Right lung (tissue), 5 donors: ENCODE results near the gene LPP. TPM values are rescaled to one million over a fixed set of nuclear protein-coding genes. Genes with fewer than 3 reads are reported as not detected.

Experiments
- DNase-seq, 2 donors: peaks; one replicate each; pipeline ENCODE4 v3.0.0-alpha.2; 2013
- polyA plus RNA-seq, 5 donors: library from polyadenylated mRNA; unstranded; fragments of 120-200 nt; gene quantifications; one replicate each; pipeline versions ENCODE4 v1.2.1 to v1.2.3, GENCODE V29; 2013; ENCODE audit warnings: inconsistent platforms in 1 of 5, low replicate concordance in 1 of 5; ENCODE audit not compliant: insufficient read length in 5 of 5, insufficient read depth in 1 of 5

Gene LPP
- polyA plus RNA-seq, 5 donors: 14.9 to 27.2 (median 23.3) TPM

DNA sequence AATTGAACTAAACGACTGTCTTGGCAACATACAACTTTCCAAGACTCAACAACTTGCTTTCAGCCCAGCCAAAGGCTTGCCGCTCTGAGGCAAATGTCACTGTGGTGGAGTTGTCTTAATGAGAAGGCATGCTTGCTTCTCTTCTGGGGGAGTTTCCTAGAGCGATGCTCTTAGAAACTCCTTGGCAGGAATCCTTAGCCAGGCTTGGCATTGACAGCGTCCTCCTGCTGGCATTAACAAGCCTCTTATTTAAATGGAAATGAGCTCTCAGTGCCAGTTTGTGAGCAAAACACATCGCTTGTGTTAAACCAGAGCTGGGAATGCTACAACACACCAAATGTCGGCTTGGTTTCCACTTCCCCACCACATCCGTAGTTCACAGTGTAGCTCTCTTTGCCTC is 752.3 kb downstream of the LPP start:
- no peak for DNase-seq

DNA sequence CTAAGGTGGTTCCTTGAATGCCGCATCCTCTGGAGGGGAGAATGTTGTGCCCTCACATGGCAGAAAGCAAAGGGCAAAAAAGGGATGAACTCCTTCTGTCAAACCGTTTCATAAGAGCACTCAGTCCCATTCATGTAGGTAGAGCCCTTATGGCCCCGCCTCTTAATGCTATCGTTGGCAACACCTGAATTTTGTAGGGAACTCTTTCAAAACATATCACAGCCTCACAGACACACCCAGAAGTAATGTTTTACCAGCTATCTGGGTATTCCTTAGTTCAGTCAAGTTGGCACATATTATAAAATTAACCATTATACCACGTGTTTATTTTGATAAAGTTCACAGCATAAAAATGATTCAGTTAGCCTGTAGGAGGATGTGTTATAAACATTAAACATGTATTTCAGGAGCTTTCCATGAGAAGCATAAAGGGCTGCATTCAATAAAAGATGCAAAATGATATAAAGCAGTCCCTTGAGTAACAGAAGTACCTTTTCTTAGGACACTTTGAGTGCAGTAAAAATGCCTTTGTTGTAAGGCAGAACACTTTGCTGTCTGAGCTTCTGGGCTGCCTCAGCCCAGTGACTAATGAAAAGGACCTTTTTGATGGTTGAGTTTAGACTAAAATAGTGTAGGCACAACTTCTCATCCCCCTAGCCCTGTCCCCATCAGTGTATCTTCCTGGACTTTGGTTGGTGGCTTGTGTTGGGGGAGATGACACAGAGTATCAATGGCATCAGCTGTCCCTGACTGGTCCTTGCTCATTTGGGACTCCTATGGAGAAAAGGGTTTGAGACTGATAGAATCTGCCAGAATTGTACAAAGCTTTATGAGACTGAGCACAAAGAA is 754.3 kb downstream of the LPP start:
- no peak for DNase-seq

DNA sequence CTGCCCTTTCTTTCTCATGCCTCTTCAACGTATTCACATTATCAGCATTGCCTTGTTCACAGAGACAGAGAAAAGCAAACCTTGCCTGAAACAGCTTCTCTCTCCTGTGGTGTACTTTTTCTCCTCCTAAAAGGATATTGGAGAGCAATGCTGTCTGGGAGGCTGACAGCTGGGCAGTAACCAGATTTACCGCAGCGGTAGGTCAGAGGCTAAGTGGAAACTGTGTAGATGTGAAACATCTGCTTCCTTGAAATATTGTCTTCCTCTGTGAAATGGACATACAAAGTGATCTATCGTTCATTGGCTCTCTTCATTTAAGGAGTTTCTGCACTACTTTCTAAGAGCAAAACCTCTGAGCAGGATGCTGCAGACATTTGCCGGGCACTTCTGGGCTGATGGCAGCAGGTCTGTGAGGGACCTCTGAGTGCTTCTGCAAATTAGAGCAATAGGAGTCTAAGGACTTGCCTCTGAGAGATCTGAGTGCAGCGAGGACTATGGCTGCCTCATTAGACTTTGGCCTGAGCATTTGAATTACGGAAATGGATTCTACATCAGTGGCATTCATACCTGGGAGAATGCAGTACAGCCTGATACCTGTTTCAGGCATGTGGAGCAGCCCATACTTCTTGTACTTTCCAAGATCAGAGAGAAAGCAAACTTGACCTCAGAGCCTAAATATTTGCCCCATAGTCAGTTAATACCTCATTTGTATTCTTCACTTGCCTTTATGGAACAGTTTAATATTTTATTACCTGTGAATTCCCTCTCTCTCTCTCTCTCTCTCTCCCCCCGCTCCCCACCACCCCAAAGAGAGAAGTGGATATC is 757.3 kb downstream of the LPP start:
- no peak for DNase-seq

DNA sequence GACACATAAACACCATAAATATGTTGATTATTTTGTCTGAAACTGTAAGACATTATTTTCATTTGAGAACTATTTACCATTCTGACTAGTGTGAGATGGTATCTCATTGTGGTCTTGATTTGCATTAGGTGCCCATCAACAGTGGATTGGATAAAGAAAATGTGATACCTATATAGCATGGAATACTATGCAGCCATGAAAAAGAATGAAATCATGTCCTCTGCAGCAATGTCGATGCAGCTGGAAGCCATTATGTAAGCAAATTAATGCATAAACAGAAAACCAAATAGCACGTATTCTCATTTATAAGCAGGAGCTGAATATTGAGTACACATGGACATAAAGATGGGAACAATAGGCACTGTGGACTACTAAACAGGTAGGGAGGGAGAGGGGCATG is 759.1 kb downstream of the LPP start:
- DNase-seq: no peak

DNA sequence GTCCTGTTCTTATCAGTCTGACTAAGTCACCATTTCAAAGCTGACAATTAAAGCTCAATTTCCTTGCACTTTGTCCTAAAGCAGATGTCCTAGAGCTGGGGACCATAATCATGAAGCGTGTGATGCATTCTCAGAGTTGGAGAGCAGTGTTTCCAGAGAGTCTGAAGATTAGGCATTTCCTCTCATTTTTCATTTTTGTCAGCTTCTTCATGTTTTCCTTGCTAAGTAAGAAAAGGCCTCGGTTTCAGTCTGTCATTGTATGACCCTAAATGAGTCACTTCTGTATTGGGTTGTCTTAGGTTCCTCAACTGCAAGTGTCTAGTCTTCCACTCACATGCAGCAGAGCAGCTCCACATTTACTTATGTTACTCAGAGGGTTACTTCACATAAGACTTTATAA is 760.6 kb downstream of the LPP start:
- DNase-seq: no peak

DNA sequence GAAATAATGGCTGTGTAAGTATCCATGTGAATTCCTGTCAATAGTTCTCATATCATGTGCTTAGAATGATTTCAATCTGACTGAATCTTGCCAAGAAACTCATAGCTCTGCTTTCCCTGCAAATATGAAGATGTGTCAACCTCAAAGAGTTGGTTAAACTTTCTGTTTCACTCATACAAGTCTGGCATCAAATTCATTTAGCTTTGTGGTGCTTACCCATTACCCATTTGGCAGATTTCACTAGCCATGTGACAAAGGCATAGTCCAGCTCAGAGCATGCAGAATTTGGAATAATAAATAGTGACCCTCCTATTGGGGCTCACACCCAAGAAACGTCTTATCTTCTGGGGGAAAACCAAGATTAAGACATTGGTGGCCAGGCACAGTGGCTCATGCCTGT is 761.2 kb downstream of the LPP start:
- DNase-seq: no peak

DNA sequence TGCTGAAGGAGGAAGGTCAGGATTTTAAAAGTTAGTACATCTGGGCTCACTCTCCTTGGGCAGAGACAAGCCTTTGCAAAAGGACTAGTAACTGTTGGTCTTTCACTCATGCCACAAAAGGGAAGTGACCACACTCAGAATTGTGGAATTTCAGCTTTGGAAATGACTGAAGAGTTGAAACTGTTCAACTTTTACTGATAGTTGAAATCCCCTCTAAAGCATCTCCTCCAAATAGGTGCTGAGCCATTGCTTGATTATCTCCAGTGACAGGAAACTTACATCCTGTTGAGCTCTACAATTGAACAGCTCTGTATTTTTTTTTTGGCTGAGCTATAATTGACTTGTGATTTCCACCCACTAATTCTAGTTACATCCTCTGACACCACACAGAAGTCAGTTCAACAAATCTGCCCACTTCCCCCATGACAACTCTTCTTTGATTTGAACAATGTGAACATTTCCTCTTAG is 763.0 kb downstream of the LPP start:
- no peak for DNase-seq

DNA sequence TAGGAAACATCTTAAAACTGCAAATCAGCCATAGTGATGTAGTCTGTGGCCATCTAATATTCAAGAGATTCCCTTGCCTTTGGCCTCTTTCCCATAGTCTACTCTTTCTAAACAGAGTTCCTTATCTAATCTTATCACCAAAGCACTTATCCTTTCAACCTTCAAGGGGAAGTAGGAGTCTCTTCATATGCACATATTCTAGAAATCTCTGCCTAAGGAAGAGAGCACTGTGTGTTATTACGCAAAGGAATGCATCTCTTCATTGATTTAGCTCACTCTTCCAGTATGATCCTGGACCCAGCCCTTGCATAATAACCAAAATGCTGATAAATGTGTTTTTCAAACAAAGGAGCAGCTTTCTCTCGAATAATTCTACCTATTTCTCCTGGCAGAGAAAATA is 764.1 kb downstream of the LPP start:
- no peak for DNase-seq

DNA sequence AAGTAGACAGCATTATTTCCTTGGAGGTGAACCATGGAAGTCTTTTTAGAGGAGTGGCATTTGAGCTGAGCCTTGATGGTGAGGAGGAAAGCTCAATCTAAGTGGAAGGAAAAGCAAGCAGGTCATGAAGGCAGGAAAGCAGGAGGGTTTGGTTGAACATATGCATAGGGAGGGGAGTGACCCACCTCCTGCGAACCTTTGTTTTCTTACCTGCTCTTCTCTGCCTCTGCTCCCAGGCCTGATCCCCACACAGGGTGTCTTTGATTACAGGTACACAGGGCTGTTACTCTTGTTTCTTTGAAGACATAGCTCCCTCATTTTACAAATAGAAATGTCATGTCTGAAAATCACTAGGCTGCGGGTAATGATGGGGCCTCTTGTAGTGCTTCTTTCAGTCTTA is 769.7 kb downstream of the LPP start:
- DNase-seq: no peak

DNA sequence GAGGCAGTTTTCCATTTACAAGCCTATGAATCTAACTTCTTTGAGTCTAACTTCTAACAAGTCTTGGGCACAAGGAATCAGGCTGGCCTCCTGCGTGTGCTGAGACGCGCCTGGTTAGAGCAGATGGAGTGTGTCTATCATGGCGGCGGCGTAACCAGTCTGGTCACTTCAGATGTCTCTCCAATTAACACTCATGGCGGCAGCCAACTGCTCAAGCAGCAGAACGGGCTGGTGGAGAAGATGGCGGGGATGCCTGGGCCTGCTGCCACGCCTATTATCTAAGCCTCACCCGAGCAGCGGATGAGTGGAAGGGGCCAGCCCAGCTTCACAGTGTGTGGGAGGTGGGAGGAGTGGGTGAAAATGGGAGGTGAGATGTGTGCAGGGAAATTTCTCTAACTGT is 771.4 kb downstream of the LPP start:
- DNase-seq: no peak

DNA sequence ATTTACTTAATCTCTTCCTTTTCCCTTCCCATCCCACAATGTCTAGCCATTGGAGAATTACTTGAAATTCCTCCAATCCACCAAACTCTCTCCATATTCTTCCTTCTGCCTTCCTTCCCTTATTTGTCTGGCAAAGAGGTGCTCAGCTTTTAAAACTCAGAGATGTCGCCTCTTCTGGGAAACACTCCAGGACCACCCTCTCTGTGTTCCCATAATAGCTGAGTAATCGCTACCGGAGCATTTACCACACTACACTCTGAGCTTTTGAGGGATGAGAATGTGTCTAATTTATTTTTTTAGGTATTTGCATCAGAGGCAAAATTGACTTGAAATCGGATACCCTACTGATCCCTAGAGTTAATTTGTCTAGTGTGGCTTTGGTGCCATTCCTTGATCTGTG is 772.2 kb downstream of the LPP start:
- no peak for DNase-seq

DNA sequence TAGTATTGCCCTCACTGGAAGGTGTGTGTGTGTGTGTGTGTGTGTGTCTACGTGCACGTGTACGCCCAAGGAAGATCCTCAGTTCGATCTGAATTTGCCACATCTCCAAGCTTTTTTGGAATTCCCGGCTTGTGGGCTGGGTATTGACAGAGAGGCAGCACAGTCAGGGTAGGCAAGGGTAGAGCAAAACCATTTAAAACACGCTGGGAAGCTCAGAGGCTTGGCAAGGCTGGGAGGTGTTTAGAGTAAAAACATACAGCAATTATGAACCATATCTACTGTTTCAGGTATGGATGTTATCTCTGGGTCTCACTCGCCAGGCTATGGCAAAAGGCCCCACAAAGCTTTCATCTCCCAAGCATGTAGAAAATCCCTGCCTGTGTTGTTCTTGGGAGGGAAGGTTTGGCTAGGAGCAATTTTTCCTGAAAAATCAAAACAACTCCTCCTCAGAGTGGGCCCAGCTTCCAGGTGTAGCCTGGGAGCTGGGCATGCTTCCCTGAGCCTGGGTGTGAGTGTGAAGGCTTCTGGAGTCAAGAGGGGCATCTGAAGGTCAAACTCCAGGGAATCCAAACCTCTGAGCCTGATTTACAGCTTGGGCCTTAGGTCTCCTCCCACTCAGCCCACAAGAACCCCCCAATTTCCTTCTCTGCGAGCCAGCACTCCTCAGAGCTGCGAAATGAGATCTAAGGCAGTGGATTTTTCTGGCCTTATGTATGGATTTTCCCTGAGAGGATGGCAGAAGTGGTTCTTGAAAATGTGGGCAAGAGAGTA is 773.0 kb downstream of the LPP start:
- DNase-seq: no peak

DNA sequence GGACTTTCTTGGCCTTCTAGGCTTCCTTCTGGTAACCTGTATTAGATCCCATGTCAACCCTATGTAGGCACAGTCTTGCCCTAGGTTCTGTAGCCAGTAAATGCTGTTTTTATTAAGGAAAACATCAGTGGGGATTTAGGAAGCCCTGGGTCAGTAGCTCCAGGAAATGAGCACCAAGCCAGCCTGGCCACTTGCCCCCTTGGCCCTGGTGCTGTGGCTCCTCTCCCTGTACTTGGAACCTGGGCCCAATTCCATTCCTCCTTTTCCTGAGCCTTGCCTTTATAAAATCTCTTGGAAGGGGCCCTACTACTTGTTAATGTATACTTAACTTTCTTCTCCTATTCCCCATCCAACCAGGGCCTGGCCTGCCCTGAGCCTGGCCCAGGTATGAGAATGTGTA is 774.0 kb downstream of the LPP start:
- DNase-seq: no peak

DNA sequence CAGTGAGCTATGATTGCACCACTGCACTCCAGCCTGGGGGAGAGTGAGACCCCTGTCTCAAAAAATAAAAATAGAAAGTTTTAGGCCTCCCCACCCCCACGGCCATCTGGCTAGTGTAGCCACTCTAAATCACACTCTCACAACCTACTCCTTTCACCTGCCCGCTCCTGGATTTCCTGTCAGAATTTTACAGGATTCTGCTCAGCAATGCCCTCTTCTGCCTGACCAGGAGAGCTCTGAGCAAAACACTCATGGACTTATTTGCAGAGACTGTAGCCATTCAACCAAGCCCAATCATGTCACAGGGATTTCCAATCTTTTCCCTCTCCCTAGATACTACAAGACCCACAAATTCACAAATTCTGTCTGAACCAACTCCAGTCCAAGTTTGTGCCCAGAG is 775.2 kb downstream of the LPP start:
- DNase-seq: no peak

DNA sequence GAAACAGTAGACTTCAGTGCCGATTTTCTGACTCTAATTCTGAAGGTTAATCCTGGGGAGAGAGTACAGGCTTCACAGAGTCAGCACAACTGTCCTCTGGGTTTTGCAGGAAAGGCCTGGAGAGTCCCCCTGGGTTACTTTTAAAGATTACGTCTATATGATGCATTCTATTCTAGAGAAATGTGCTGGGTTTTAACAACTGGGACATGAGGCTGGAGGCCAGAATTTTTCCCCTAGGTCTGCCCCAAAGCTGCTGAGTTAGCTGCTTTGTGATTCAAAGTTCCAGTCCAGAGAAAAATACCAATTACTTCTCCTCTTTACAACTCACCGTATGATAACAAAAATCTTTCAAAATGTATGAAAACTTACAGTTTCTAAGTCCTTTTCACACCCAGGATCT is 777.1 kb downstream of the LPP start:
- DNase-seq: no peak

DNA sequence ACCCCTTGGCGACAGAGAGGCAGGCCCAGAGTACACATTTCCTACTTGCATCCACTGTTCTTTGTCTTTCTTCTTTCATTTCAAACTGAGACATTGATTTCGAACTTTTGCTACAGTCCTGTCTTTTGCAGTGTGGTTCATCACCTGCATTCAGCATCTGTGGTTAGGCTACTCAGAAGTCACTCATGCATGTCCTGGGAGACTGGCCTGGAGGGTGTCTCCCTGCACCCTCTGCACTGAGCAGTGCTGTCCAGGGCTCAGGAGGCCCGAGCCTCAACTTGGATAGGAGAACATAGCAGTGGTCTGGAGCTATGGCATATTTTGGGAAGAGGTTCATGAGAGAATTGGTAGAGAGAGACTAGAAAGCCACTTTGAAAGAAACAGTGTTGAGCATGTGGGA is 777.6 kb downstream of the LPP start:
- no peak for DNase-seq

DNA sequence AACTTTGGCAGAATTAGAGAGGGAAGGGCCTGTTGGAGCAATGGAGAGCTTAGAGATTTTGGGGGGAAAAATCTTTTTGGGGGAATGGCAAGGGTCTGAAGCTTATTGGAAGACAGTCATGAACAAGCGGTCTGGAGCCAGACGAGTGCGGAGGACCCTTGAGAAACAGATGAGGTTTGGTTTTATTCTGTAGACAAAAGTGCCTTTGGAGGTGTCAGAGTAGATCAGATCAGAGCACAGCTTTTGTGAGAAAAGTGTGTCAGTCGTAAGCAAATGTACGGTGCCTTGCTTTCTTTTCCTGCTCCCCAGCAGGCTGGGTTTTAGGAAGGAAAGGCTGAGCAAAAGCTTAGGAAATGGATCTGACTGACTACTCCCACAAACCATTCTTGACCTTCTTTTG is 781.0 kb downstream of the LPP start:
- DNase-seq: no peak

DNA sequence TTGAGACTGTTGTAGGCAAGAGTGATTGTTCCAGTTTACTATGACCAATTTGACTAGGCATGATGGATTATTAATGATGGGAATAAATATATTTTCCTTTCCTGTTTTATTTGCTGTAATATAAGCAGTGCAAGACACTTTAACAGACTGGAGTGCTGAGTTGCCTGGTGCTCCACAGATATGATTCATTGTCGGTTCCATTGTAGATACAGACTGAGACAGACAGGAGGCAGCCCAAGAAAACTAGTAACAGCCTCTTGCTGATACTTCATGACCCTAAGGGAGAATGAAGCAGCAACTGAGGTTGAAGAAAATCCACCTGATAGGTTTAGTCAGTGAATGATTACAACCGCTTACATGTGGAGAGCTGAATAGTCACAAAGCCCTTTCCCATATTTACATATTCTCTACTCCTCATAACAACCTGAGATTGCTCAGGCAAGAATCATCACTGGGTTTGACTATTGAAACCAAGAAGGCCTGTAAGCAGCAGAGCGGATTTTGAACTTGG is 782.7 kb downstream of the LPP start:
- no peak for DNase-seq

DNA sequence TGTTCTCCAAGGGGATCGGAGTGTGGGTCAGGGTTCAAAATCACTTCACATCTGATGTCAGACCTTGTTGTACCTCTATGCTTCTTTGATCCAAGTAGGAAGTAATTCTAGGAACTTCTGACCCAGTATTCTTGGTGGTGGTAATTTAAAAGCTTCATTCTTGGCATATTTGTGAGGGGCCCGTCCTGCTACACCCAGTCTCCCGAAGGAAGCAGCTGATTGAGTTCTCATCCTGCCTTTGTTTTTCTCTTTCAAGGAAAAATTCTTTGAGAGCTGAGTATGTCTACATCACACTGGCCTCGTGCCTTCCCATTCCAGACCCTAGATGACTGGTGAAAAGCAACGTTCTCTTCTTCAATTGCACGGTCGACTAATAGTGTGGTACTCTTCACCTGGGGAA is 783.4 kb downstream of the LPP start:
- DNase-seq: no peak

DNA sequence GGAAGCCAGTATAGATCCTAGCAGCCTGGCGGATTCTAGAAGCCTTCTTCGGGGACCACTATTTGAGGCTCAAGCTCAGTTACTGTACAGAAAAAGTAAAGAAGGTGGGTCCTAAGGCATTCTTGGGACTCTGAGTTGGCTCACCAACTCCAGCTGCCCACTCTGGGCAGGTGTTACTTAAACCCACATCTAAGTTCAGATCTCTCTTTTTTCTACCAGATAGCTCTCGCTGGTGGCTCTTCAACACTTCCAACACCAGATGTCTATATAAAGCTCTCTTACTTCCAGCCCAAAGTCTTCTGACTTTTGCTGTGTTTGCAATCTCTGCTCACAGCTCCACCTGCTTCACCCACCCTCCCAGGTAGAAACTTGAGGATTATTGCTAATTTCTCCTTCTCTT is 785.0 kb downstream of the LPP start:
- DNase-seq: no peak

DNA sequence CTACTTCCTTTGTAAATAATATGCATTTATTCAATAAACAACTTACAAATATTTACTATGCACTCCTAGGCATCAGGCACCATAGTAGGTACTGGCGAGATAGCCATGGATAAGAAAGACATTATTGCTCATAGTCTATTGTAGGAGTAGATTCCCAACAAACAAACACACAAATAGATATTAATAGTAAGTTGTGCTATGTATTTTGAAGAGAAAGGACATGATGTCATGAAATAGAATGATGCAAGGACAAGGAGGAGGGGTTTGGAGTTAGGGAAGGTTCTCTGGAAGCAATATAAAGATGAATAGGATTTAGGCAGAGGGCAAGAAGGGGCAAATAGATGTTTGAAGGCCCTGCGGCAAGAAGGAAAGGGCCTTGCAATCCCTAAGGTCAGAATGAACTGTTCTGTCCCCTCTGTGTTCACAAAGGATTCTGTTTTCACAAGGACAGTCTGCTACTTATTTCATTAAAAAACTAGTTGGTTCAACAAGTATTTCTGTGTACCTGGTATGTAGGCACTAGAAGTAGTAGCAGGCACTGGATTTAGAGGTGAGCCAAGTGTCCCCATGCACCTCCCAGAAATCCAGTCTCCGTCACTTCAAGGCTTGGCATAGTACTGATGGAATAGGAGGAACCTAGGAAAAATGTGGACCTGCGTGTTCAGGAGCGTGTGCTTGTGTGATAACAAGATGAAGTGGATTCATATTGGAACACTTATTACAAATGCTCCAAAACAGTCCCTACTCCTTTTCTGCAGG is 786.0 kb downstream of the LPP start:
- DNase-seq: no peak
